ENCODE data around the gene NCKAP1.

GRCh38 chr2:182968493-182968892, 69.8 kb downstream of the NCKAP1 start:
- TF ChIP-seq CTCF (IDR thresholded peaks at IDR 0.05; ENCODE audit: low read depth, low read length, missing input control) = no peak
- no peak for TF ChIP-seq YY1 (IDR thresholded peaks at IDR 0.05)
- TF ChIP-seq SP1 (IDR thresholded peaks at IDR 0.05) = no peak
- TF ChIP-seq REST (IDR thresholded peaks at IDR 0.05) = no peak
- TF ChIP-seq TAF1 (conservative IDR thresholded peaks at IDR 0.05) = no peak
- TF ChIP-seq MAX (IDR thresholded peaks at IDR 0.05) = no peak

Data from liver (tissue), 3 donors.